B cell (primary cell): ENCODE data around the gene XYLT2. TPM values are rescaled to one million over a fixed set of nuclear protein-coding genes. Genes with fewer than 3 reads are reported as not detected.

Experiments used
- ATAC-seq: fragments of 200-7000 bp; cut with Tn5 transposase; one replicate; pipeline ENCODE4 v1.10.0; 2021; ENCODE audit warnings: low read depth, mild to moderate bottlenecking, moderate number of reproducible peaks, moderate library complexity
- CTCF ChIA-PET: fragments of 350-600 bp; sonication (Branson Sonifier 250); formaldehyde crosslinking; loops from one replicate; lab custom pipeline; 2021; ENCODE audit warnings: antibody characterized with exemption, inconsistent platforms; lab: Charles Lee
- POLR2A ChIA-PET: fragments of 350-600 bp; sonication (Branson Sonifier 250); formaldehyde crosslinking; loops from one replicate; lab custom pipeline; 2021; ENCODE audit warnings: antibody characterized with exemption; lab: Charles Lee
- DNase-seq: peaks from one replicate; pipeline ENCODE4 v3.0.0; 2013
- H2AFZ ChIP-seq: 2 replicates; pipeline ENCODE4 v1.6.1; 2012; ENCODE audit warnings: mild to moderate bottlenecking, low read depth, low read length; ENCODE audit not compliant: insufficient read depth, poor library complexity, severe bottlenecking
- H3K27ac ChIP-seq, 2 donors: 1 replicate in 1 of 2; 2 replicates in 1 of 2; pipeline ENCODE4 v1.5.1; 2012 to 2013; ENCODE audit warnings: low read length in 2 of 2, mild to moderate bottlenecking in 2 of 2, moderate library complexity in 1 of 2
- H3K27me3 ChIP-seq, 4 experiments: fragments of 200-600 bp in 1 of 4; sonication (generic) in 1 of 4; replicated peaks in 1 of 4; 1 replicate in 2 of 4; 2 replicates in 2 of 4; pipeline versions ENCODE4 v1.6.1 to v1.7.0; 2013 to 2016; ENCODE audit warnings: low read length in 3 of 4, mild to moderate bottlenecking in 2 of 4, mixed read lengths in 1 of 4, moderate library complexity in 1 of 4; ENCODE audit not compliant: insufficient read depth in 4 of 4, control insufficient read depth in 3 of 4; ENCODE audit errors: control extremely low read depth in 1 of 4
- H3K36me3 ChIP-seq, 2 experiments: replicated peaks in 1 of 2; 1 replicate in 1 of 2; 2 replicates in 1 of 2; pipeline versions ENCODE4 v1.6.1 to v1.7.1; 2013; ENCODE audit warnings: low read length in 1 of 2; ENCODE audit not compliant: insufficient read depth in 2 of 2, control insufficient read depth in 1 of 2; ENCODE audit errors: control extremely low read depth in 1 of 2, extremely low read depth in 1 of 2
- H3K4me1 ChIP-seq, 2 donors: fragments of 200-600 bp in 1 of 2; sonication (generic) in 1 of 2; 1 replicate in 1 of 2; 2 replicates in 1 of 2; pipeline versions ENCODE4 v1.5.1 to v1.6.1; 2013 to 2017; ENCODE audit warnings: low read length in 2 of 2; ENCODE audit not compliant: control insufficient read depth in 2 of 2, insufficient read depth in 2 of 2
- H3K4me2 ChIP-seq: replicated peaks from 2 replicates; pipeline ENCODE3; 2012; ENCODE audit warnings: mild to moderate bottlenecking, low read depth, low read length; ENCODE audit not compliant: poor library complexity, severe bottlenecking
- H3K4me3 ChIP-seq, 5 experiments: fragments of 200-600 bp in 1 of 5; sonication (generic) in 1 of 5; 1 replicate in 3 of 5; 2 replicates in 2 of 5; pipeline versions ENCODE4 v1.5.1 to v1.7.0; 2011 to 2016; ENCODE audit warnings: low read length in 4 of 5, mild to moderate bottlenecking in 4 of 5, low read depth in 2 of 5, control low read depth in 1 of 5, moderate library complexity in 1 of 5; ENCODE audit not compliant: insufficient read depth in 1 of 5; ENCODE audit errors: control extremely low read depth in 1 of 5, extremely low read depth in 1 of 5
- H3K79me2 ChIP-seq: fragments of 200-600 bp; sonication (generic); one replicate; pipeline ENCODE4 v1.6.0; 2016; ENCODE audit warnings: low read length; ENCODE audit not compliant: control insufficient read depth, insufficient read depth
- H3K9ac ChIP-seq: fragments of 200-600 bp; sonication (generic); 2 replicates; pipeline ENCODE4 v1.6.1; 2017; ENCODE audit warnings: mild to moderate bottlenecking, low read length, moderate library complexity
- H3K9me3 ChIP-seq, 3 donors: one replicate each; pipeline versions ENCODE4 v1.6.1 to v1.7.1; 2013; ENCODE audit warnings: low read length in 2 of 3; ENCODE audit not compliant: control insufficient read depth in 2 of 3, insufficient read depth in 1 of 3; ENCODE audit errors: control extremely low read depth in 1 of 3
- H4K20me1 ChIP-seq: 2 replicates; pipeline ENCODE4 v1.6.0; 2012; ENCODE audit warnings: mild to moderate bottlenecking, low read length; ENCODE audit not compliant: insufficient read depth, control insufficient read depth, poor library complexity, severe bottlenecking
- H3K27ac Mint-ChIP-seq: one replicate; pipeline ENCODE4 v1.8.0; 2021; ENCODE audit warnings: mixed read lengths
- H3K27me3 Mint-ChIP-seq: one replicate; pipeline ENCODE4 v1.8.0; 2021; ENCODE audit warnings: mixed read lengths
- H3K4me1 Mint-ChIP-seq: one replicate; pipeline ENCODE4 v1.8.0; 2021; ENCODE audit warnings: mixed read lengths
- H3K4me3 Mint-ChIP-seq: one replicate; pipeline ENCODE4 v1.8.0; 2021; ENCODE audit warnings: mixed read lengths
- H3K9me3 Mint-ChIP-seq: one replicate; pipeline ENCODE4 v1.8.0; 2022; ENCODE audit warnings: mixed read lengths; ENCODE audit not compliant: insufficient read depth
- CTCF ChIP-seq: fragments of 200-600 bp; IDR thresholded peaks from one replicate; pipeline ENCODE4 v1.8.0; 2022; ENCODE audit warnings: antibody characterized with exemption, mild to moderate bottlenecking
- EZH2 ChIP-seq: IDR thresholded peaks from 2 replicates; pipeline ENCODE4 v1.6.1; 2012; ENCODE audit warnings: borderline replicate concordance, low read depth, mild to moderate bottlenecking, moderate library complexity, low read length; ENCODE audit not compliant: insufficient read depth, poor library complexity, severe bottlenecking
- WGBS: methylation state at CpG from one replicate; pipeline ENCODE4 v1.1.5; 2013; ENCODE audit warnings: missing lambda C conversion rate; ENCODE audit not compliant: insufficient coverage; 5-methylcytosine and 5-hydroxymethylcytosine counted together
- intact Hi-C: fragments of 100-400 bp; cut with micrococcal nuclease; formaldehyde crosslinking; loops from one replicate; pipeline ENCODE4 v1.10.0; 2022
- polyA plus RNA-seq: library from polyadenylated mRNA; depleted of rRNA; stranded (reverse); fragments of >200 nt; gene quantifications from 2 replicates; pipeline ENCODE4 v1.2.3, GENCODE V29; 2012
- total RNA-seq, 2 donors: library from RNA; stranded (reverse); fragments of 120-200 nt in 1 of 2; gene quantifications; 1 replicate in 1 of 2; 2 replicates in 1 of 2; pipeline versions ENCODE4 v1.2.3 to v1.2.4, GENCODE V29; 2013 to 2022

XYLT2 gene
- total and polyA plus RNA-seq, 2 donors (not counting 1 experiment from before 2014, with no cell fraction given): 21.5 to 29.9 TPM

DNA sequence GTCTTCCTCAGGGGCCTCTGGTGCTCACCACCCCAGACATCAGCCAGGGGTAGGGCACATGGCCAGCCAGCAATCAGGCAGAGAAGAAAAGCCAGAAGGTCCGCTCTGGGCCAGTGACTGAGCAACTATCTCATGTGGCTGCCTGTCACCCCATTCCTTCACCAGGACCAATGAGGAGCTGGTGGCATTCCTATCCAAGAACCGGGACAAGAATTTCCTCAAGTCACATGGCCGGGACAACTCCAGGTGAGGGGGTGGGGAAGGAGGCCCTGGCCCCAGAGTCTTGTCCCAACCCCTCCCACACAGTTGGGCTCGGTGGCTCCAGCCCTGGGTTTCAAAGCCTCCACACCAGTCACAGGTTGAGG, 9.4 kb downstream of the XYLT2 start:
- ChIA-PET CTCF (no interaction called here), POLR2A (no interaction called here)
- H3K27me3 Mint-ChIP-seq: no peaks in the 10 kb centered on the region
- intact Hi-C loops: no loop called here
- Histone ChIP-seq H4K20me1 (no peaks in the 10 kb centered on the region), H3K27ac (no peak overlapping the region), H3K4me1 (no peaks in the 10 kb centered on the region), H3K9me3 (no peaks in the 10 kb centered on the region), H3K27me3 (no peaks in the 10 kb centered on the region), H3K9ac (no peak overlapping the region), H2AFZ (no peak overlapping the region), H3K79me2 (no peaks in the 10 kb centered on the region), H3K4me2 (no peak overlapping the region), H3K4me3 (no peak overlapping the region), H3K36me3 (peaks cover 0 to 51% of the 10 kb centered on the region in 2 experiments)
- TF ChIP-seq CTCF: no peak
- no peak for TF ChIP-seq EZH2
- peaks cover 4% of the 10 kb centered on the region for H3K4me1 Mint-ChIP-seq
- DNase-seq (no peak), ATAC-seq (no peak)
- no peaks in the 10 kb centered on the region for H3K9me3 Mint-ChIP-seq
- WGBS: 90% methylated on average over 2 of the region's 4 CpGs
- no peak overlapping the region for H3K4me3 Mint-ChIP-seq
- no peak overlapping the region for H3K27ac Mint-ChIP-seq

- Histone ChIP-seq H2AFZ (no peak overlapping the region), H3K27ac (no peak overlapping the region), H3K4me1 (no peaks in the 10 kb centered on the region), H3K4me3 (no peak overlapping the region), H3K27me3 (no peaks in the 10 kb centered on the region), H3K9ac (no peak overlapping the region), H3K9me3 (no peaks in the 10 kb centered on the region), H3K36me3 (peaks cover 0 to 51% of the 10 kb centered on the region in 2 experiments), H3K4me2 (no peak overlapping the region), H3K79me2 (no peaks in the 10 kb centered on the region), H4K20me1 (no peaks in the 10 kb centered on the region)
- POLR2A ChIA-PET: no interaction called here
- ATAC-seq: no peak
- CTCF ChIA-PET: no interaction called here
- no peak overlapping the region for H3K4me3 Mint-ChIP-seq
- H3K27me3 Mint-ChIP-seq: no peaks in the 10 kb centered on the region
- DNase-seq: no peak
- no peak overlapping the region for H3K27ac Mint-ChIP-seq
- TF ChIP-seq EZH2 (no peak), CTCF (no peak)
- 92% methylated on average over 10 of the region's 20 CpGs for WGBS
- H3K9me3 Mint-ChIP-seq: no peaks in the 10 kb centered on the region
- peaks cover 2% of the 10 kb centered on the region for H3K4me1 Mint-ChIP-seq
- intact Hi-C loops: no loop called here
Observed at GRCh38 chr17:50355701-50356341, 9.9 kb downstream of the XYLT2 start.
